ENCODE measurements around the gene ARL8A. TPM values are rescaled to one million over a fixed set of nuclear protein-coding genes. Genes with fewer than 3 reads are reported as not detected.
A peak's percentile ranks its signal among the peaks of the same experiment; 100 is the strongest.

ARL8A gene
- total RNA-seq, 1 experiment from 2014 or later, result 45.6 TPM

- peak; percentile 94 for TF ChIP-seq ZFX (IDR thresholded peaks at IDR 0.05)
- TF ChIP-seq RAD21 (IDR thresholded peaks at IDR 0.05; ENCODE audit: low read depth), result no peak
- no peak for TF ChIP-seq ZNF274 (IDR thresholded peaks at IDR 0.05; ENCODE audit: low read depth, low read length)
- TF ChIP-seq SRF (IDR thresholded peaks at IDR 0.05; ENCODE audit: low read depth), result no peak
- TF ChIP-seq ELF1 (IDR thresholded peaks at IDR 0.05; ENCODE audit: borderline replicate concordance, low read depth), result no peak
Observed at GRCh38 chr1:202144402-202145067, at the start of gene ARL8A (continued).

DNA sequence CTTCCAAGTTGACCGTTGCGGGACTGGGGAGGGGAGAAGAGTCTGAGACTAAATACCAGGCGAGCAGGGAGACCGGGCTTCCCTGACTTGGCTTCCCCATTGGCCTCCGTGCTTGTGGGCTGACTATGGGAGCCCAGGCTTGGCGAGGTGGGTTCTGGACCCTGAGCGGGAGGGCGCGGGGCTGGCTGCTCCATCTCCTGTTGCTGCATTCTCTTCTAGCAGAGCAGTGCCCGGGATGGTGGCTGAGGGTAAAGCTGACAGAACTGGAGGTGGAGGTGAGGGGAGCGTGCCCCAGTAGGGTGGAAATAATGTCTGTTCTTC, 49.8 kb upstream of the ARL8A start:
- Histone ChIP-seq H3K27ac (ENCODE audit: low read depth, low read length) (no peak overlapping the region), H3K4me1 (ENCODE audit: control insufficient read depth in 1 of 2, insufficient read depth in 2 of 2, low read length in 2 of 2) (peaks cover 7 to 8% of the 10 kb centered on the region in 2 experiments), H4K20me1 (ENCODE audit: insufficient read depth) (no peaks in the 10 kb centered on the region), H3K4me3 (replicated peaks in 1 of 2; ENCODE audit: low read depth in 1 of 2, low read length in 2 of 2) (no peak overlapping the region), H3K27me3 (ENCODE audit: insufficient read depth, low read length) (no peaks in the 10 kb centered on the region; the same call in 1 of the 2 replicates), H3K9me3 (ENCODE audit: control insufficient read depth in 1 of 2, insufficient read depth in 1 of 2, low read depth in 1 of 2, low read length in 2 of 2) (no peaks in the 10 kb centered on the region), H3K9me2 (ENCODE audit: insufficient read depth) (no peaks in the 10 kb centered on the region), H3K79me2 (ENCODE audit: insufficient read depth, low read length) (no peaks in the 10 kb centered on the region), H3K9ac (ENCODE audit: low read length) (no peak overlapping the region), H2AFZ (ENCODE audit: low read depth, low read length, poor library complexity, severe bottlenecking) (no peak overlapping the region), H3K36me3 (ENCODE audit: control insufficient read depth in 1 of 2, insufficient read depth in 2 of 2, low read length in 2 of 2) (no peaks in the 10 kb centered on the region), H3K4me2 (ENCODE audit: low read length) (no peak overlapping the region)
- intact Hi-C loops (cut with micrococcal nuclease), result loop anchor here (5.0 kb wide), 1 partner anchor 43 kb away; no protein-coding TSS in a partner anchor
- ATAC-seq (no peak), DNase-seq (ENCODE audit: low read depth, low spot score) (no peak)
- BruUV-seq (replicated peaks), result no TSS peak
- CTCF ChIA-PET, result interaction anchor here (1.3 kb wide), 1 partner anchor 525 kb away, joined by 4 read pairs; no protein-coding TSS in a partner anchor
- POLR2A ChIA-PET, result no interaction called here
- RAD21 ChIA-PET (ENCODE audit: low non-redundant PET in 1 of 2, low total read pairs in 2 of 2, uncharacterized antibody in 2 of 2, unreplicated experiment in 2 of 2), result no interaction called here
- TF ChIP-seq POLR2AphosphoS5 (IDR thresholded peaks at IDR 0.05; ENCODE audit: low read depth, low read length) (no peak), EZH2 (IDR thresholded peaks at IDR 0.05) (no peak), FOSL1 (IDR thresholded peaks at IDR 0.05; ENCODE audit: low read depth) (no peak), ATF3 (IDR thresholded peaks at IDR 0.05) (no peak), EGR1 (IDR thresholded peaks at IDR 0.05; ENCODE audit: low read depth) (no peak), SIN3A (IDR thresholded peaks at IDR 0.05; ENCODE audit: low read depth) (no peak), ZBTB33 (IDR thresholded peaks at IDR 0.05; ENCODE audit: extremely low read depth, insufficient replicate concordance, low read length) (no peak), REST (IDR thresholded peaks at IDR 0.05; ENCODE audit: low read depth) (no peak), POLR2A (IDR thresholded peaks at IDR 0.05; ENCODE audit: borderline replicate concordance, extremely low read depth, insufficient read depth, insufficient read length) (no peak), ELF1 (IDR thresholded peaks at IDR 0.05; ENCODE audit: borderline replicate concordance, low read depth) (no peak), JUND (IDR thresholded peaks at IDR 0.05) (no peak), CBX3 (IDR thresholded peaks at IDR 0.05; ENCODE audit: low read depth) (no peak), CTCF (IDR thresholded peaks at IDR 0.05 in 2 of 3, conservative IDR thresholded peaks at IDR 0.05 in 1 of 3; ENCODE audit: borderline replicate concordance in 1 of 3, insufficient read depth in 1 of 3, low read depth in 2 of 3, low read length in 2 of 3) (no peak), ZNF274 (IDR thresholded peaks at IDR 0.05; ENCODE audit: low read depth, low read length) (no peak), EZH2phosphoT487 (IDR thresholded peaks at IDR 0.05; ENCODE audit: borderline replicate concordance) (no peak), CEBPB (IDR thresholded peaks at IDR 0.05; ENCODE audit: low read depth) (no peak)
